ENCODE results near the gene RAPGEF2. TPM values are rescaled to one million over a fixed set of nuclear protein-coding genes. Genes with fewer than 3 reads are reported as not detected.
"Not testable (repeated sequence)": the region's sequence is repeated elsewhere in the genome, so short reads cannot be mapped to it uniquely, and the experiment has no call there.

Gene RAPGEF2
- total and polyA plus RNA-seq, 5 donors, result 10.6 to 38.6 (median 38.1) TPM

GRCh38 chr4:159368320-159368719 lies 265.4 kb downstream of the RAPGEF2 start:
- H3K9me3 ChIP-seq (ENCODE audit: control insufficient read depth, low read length), result no peaks in the 10 kb centered on the region
- ATAC-seq (no peak), DNase-seq (no peak)
- no peaks in the 10 kb centered on the region for H3K4me1 ChIP-seq (ENCODE audit: control insufficient read depth, insufficient read depth, low read length)
- H3K27me3 ChIP-seq (ENCODE audit: control insufficient read depth, insufficient read depth), result no peaks in the 10 kb centered on the region
- intact Hi-C loops (cut with DNase I), result no loop called here
- WGBS, result 96% methylated on average over 2 of the region's 2 CpGs
- H3K27ac ChIP-seq (ENCODE audit: low read length), result no peak overlapping the region
- no peak overlapping the region for H3K4me3 ChIP-seq (ENCODE audit: low read length)

- DNase-seq, result no peak
- H3K27ac ChIP-seq (ENCODE audit: low read length), result no peak overlapping the region
- no peak for ATAC-seq
- H3K9me3 ChIP-seq (ENCODE audit: control insufficient read depth, low read length), result no peaks in the 10 kb centered on the region
- H3K4me1 ChIP-seq (ENCODE audit: control insufficient read depth, insufficient read depth, low read length), result no peaks in the 10 kb centered on the region
- intact Hi-C loops (cut with DNase I), result no loop called here
- WGBS, result 88% methylated on average over 8 of the region's 8 CpGs
- no peak overlapping the region for H3K4me3 ChIP-seq (ENCODE audit: low read length)
- no peaks in the 10 kb centered on the region for H3K27me3 ChIP-seq (ENCODE audit: control insufficient read depth, insufficient read depth)
Measured at GRCh38 chr4:159369256-159369655, 266.4 kb downstream of the RAPGEF2 start.

- intact Hi-C loops (cut with DNase I), result loop anchor here in 1 of 4 donors (10.0 kb wide), 1 partner anchor 75 kb away; no protein-coding TSS in a partner anchor
Measured at GRCh38 chr4:159370286-159370685, 267.4 kb downstream of the RAPGEF2 start.

GRCh38 chr4:159374749-159375530 lies 272.1 kb downstream of the RAPGEF2 start:
- Histone ChIP-seq H3K27me3 (ENCODE audit: control insufficient read depth, insufficient read depth) (no peaks in the 10 kb centered on the region), H3K27ac (ENCODE audit: low read length) (no peak overlapping the region), H3K4me1 (ENCODE audit: control insufficient read depth, insufficient read depth, low read length) (no peaks in the 10 kb centered on the region), H3K4me3 (ENCODE audit: low read length) (no peak overlapping the region), H3K9me3 (ENCODE audit: control insufficient read depth, low read length) (no peaks in the 10 kb centered on the region)
- ATAC-seq (no peak), DNase-seq (no peak)
- intact Hi-C loops (cut with DNase I), result loop anchor here in 1 of 4 donors (10.0 kb wide), 1 partner anchor 70 kb away; no protein-coding TSS in a partner anchor
- 61% methylated on average over 3 of the region's 3 CpGs for WGBS

More at GRCh38 chr4:159370286-159370685, 267.4 kb downstream of the RAPGEF2 start:
- 90% methylated on average over 1 of the region's 1 CpG for WGBS
- Histone ChIP-seq H3K27ac (ENCODE audit: low read length) (no peak overlapping the region), H3K27me3 (ENCODE audit: control insufficient read depth, insufficient read depth) (no peaks in the 10 kb centered on the region), H3K9me3 (ENCODE audit: control insufficient read depth, low read length) (no peaks in the 10 kb centered on the region), H3K4me3 (ENCODE audit: low read length) (no peak overlapping the region), H3K4me1 (ENCODE audit: control insufficient read depth, insufficient read depth, low read length) (no peaks in the 10 kb centered on the region)
- DNase-seq (no peak), ATAC-seq (no peak)

GRCh38 chr4:159376289-159376688 lies 273.4 kb downstream of the RAPGEF2 start:
- Histone ChIP-seq H3K9me3 (ENCODE audit: control insufficient read depth, low read length) (no peaks in the 10 kb centered on the region), H3K27ac (ENCODE audit: low read length) (no peak overlapping the region), H3K4me1 (ENCODE audit: control insufficient read depth, insufficient read depth, low read length) (no peaks in the 10 kb centered on the region), H3K27me3 (ENCODE audit: control insufficient read depth, insufficient read depth) (no peaks in the 10 kb centered on the region), H3K4me3 (ENCODE audit: low read length) (no peak overlapping the region)
- intact Hi-C loops (cut with DNase I), result loop anchor here in 1 of 4 donors (10.0 kb wide), 1 partner anchor 69 kb away; no protein-coding TSS in a partner anchor
- DNase-seq (no peak), ATAC-seq (no peak)
- WGBS, result 70% methylated on average over 5 of the region's 5 CpGs

- whole genome bisulfite sequencing, result 96% methylated on average over 28 of the region's 28 CpGs
- ATAC-seq (no peak), DNase-seq (no peak)
- H3K9me3 ChIP-seq (ENCODE audit: control insufficient read depth, low read length), result no peaks in the 10 kb centered on the region
- H3K27ac ChIP-seq (ENCODE audit: low read length), result no peak overlapping the region
- H3K4me3 ChIP-seq (ENCODE audit: low read length), result no peak overlapping the region
- intact Hi-C loops (cut with DNase I), result loop anchor here in 1 of 4 donors (10.0 kb wide), 1 partner anchor 67 kb away; no protein-coding TSS in a partner anchor
- H3K27me3 ChIP-seq (ENCODE audit: control insufficient read depth, insufficient read depth), result no peaks in the 10 kb centered on the region
- H3K4me1 ChIP-seq (ENCODE audit: control insufficient read depth, insufficient read depth, low read length), result no peaks in the 10 kb centered on the region
Measured at GRCh38 chr4:159378056-159378616, 275.3 kb downstream of the RAPGEF2 start.

GRCh38 chr4:159379064-159379463 lies 276.2 kb downstream of the RAPGEF2 start:
- not testable (repeated sequence) for ATAC-seq
- WGBS, result 99% methylated on average over 10 of the region's 10 CpGs

GRCh38 chr4:159379836-159380235 lies 277.0 kb downstream of the RAPGEF2 start:
- 95% methylated on average over 2 of the region's 2 CpGs for WGBS
- H3K4me1 ChIP-seq (ENCODE audit: control insufficient read depth, insufficient read depth, low read length), result no peaks in the 10 kb centered on the region
- ATAC-seq, result no peak
- no peak overlapping the region for H3K27ac ChIP-seq (ENCODE audit: low read length)
- no peaks in the 10 kb centered on the region for H3K9me3 ChIP-seq (ENCODE audit: control insufficient read depth, low read length)
- no peaks in the 10 kb centered on the region for H3K27me3 ChIP-seq (ENCODE audit: control insufficient read depth, insufficient read depth)
- intact Hi-C loops (cut with DNase I), result loop anchor here in 1 of 4 donors (10.0 kb wide), 1 partner anchor 65 kb away; no protein-coding TSS in a partner anchor
- H3K4me3 ChIP-seq (ENCODE audit: low read length), result no peak overlapping the region
- no peak for DNase-seq

More at GRCh38 chr4:159379064-159379463, 276.2 kb downstream of the RAPGEF2 start:
- H3K27ac ChIP-seq (ENCODE audit: low read length); DNase-seq; H3K27me3 ChIP-seq (ENCODE audit: control insufficient read depth, insufficient read depth); H3K4me1 ChIP-seq (ENCODE audit: control insufficient read depth, insufficient read depth, low read length); H3K9me3 ChIP-seq (ENCODE audit: control insufficient read depth, low read length); H3K4me3 ChIP-seq (ENCODE audit: low read length): not testable (repeated sequence)
- intact Hi-C loops (cut with DNase I), result loop anchor here in 1 of 4 donors (10.0 kb wide), 1 partner anchor 66 kb away; no protein-coding TSS in a partner anchor

GRCh38 chr4:159382856-159383561 lies 280.1 kb downstream of the RAPGEF2 start:
- intact Hi-C loops (cut with DNase I), result no loop called here
- Histone ChIP-seq H3K9me3 (ENCODE audit: control insufficient read depth, low read length) (no peaks in the 10 kb centered on the region), H3K4me3 (ENCODE audit: low read length) (no peak overlapping the region), H3K27me3 (ENCODE audit: control insufficient read depth, insufficient read depth) (no peaks in the 10 kb centered on the region), H3K27ac (ENCODE audit: low read length) (no peak overlapping the region), H3K4me1 (ENCODE audit: control insufficient read depth, insufficient read depth, low read length) (no peaks in the 10 kb centered on the region)
- ATAC-seq, result no peak
- 67% methylated on average over 8 of the region's 8 CpGs for WGBS
- no peak for DNase-seq

- ATAC-seq, result no peak
- no peak for DNase-seq
- Histone ChIP-seq H3K9me3 (ENCODE audit: control insufficient read depth, low read length) (no peaks in the 10 kb centered on the region), H3K27me3 (ENCODE audit: control insufficient read depth, insufficient read depth) (no peaks in the 10 kb centered on the region), H3K4me3 (ENCODE audit: low read length) (no peak overlapping the region), H3K27ac (ENCODE audit: low read length) (no peak overlapping the region), H3K4me1 (ENCODE audit: control insufficient read depth, insufficient read depth, low read length) (no peaks in the 10 kb centered on the region)
- intact Hi-C loops (cut with DNase I), result no loop called here
- WGBS, result 86% methylated on average over 3 of the region's 3 CpGs
Measured at GRCh38 chr4:159383562-159383931, 280.7 kb downstream of the RAPGEF2 start.

GRCh38 chr4:159384017-159384416 lies 281.1 kb downstream of the RAPGEF2 start:
- H3K27ac ChIP-seq (ENCODE audit: low read length), result no peak overlapping the region

More at GRCh38 chr4:159384017-159384416, 281.1 kb downstream of the RAPGEF2 start:
- Histone ChIP-seq H3K27me3 (ENCODE audit: control insufficient read depth, insufficient read depth) (no peaks in the 10 kb centered on the region), H3K9me3 (ENCODE audit: control insufficient read depth, low read length) (no peaks in the 10 kb centered on the region), H3K4me3 (ENCODE audit: low read length) (no peak overlapping the region), H3K4me1 (ENCODE audit: control insufficient read depth, insufficient read depth, low read length) (no peaks in the 10 kb centered on the region)
- intact Hi-C loops (cut with DNase I), result no loop called here
- DNase-seq (no peak), ATAC-seq (no peak)
